ENCODE results near the gene FAM107B. TPM values are rescaled to one million over a fixed set of nuclear protein-coding genes. Genes with fewer than 3 reads are reported as not detected.

Gene FAM107B
- total RNA-seq, 3 donors from 2014 or later, result 30.8 to 56.1 (median 51.8) TPM

DNA sequence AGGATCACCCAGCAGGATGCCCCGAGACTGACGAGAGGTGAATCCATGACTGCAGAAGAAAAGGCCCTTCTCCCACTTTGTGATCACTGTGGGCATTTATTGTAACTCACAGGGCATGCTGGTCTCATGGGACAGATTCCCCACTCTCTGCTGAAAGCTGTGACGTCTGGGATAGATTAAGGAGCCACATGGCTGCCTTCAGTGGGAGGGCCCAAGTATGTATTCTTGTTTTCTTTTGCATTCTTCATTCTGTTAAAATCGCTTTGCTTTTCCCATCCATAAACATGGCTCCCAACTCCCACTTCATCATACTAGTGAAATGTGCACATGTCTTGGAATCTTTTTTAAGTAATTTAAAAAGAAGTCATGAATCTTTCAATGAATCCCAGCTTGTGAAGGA is 67.2 kb downstream of the FAM107B start:
- no peak for TF ChIP-seq POLR2A (IDR thresholded peaks at IDR 0.05)
- TF ChIP-seq, protein P1, sequence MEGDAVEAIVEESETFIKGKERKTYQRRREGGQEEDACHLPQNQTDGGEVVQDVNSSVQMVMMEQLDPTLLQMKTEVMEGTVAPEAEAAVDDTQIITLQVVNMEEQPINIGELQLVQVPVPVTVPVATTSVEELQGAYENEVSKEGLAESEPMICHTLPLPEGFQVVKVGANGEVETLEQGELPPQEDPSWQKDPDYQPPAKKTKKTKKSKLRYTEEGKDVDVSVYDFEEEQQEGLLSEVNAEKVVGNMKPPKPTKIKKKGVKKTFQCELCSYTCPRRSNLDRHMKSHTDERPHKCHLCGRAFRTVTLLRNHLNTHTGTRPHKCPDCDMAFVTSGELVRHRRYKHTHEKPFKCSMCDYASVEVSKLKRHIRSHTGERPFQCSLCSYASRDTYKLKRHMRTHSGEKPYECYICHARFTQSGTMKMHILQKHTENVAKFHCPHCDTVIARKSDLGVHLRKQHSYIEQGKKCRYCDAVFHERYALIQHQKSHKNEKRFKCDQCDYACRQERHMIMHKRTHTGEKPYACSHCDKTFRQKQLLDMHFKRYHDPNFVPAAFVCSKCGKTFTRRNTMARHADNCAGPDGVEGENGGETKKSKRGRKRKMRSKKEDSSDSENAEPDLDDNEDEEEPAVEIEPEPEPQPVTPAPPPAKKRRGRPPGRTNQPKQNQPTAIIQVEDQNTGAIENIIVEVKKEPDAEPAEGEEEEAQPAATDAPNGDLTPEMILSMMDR (IDR thresholded peaks at IDR 0.05), result no peak
- TF ChIP-seq POLR2AphosphoS5 (IDR thresholded peaks at IDR 0.05), result no peak
- no peaks in the 10 kb centered on the region for H3K4me1 ChIP-seq
- intact Hi-C loops (cut with DNase I; ENCODE audit: low total_unique reads), result no loop called here
- no peaks in the 10 kb centered on the region for H3K36me3 ChIP-seq
- no peak overlapping the region for H3K27ac ChIP-seq
- no peak for DNase-seq (ENCODE audit: low spot score in 2 of 2)
- no peak overlapping the region for H3K4me3 ChIP-seq
- no peaks in the 10 kb centered on the region for H3K27me3 ChIP-seq
- no peaks in the 10 kb centered on the region for H3K9me3 ChIP-seq

DNA sequence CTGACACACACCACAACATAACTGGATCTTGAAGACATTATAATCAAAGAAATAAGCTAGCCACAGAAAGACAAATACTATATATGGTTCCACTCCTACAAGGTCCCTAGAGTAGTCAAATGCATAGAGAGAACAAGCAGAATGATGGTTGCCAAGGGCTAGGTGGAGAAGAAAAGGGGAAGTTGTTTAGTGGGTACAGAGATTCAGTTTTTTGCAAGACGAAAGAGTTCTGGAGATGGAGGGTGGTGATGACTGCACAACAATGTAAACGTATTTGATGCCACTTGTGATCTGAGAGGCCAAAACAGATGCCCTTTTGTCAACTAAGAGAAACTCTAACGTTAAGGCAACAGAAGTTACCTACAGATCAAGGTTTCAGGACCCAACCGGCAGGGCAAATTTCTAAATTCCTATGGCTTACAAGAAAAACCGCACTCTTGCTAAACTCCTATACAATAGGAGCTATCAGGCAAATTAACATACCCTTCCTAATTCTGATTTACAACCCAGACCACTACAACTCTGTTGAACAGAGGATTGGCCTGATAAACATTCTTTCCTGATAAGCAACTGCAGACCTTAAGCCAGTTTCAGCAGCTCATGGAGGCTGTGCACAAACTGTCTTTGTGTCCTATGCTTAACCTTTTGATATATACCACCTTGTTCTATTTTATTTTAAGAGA is 69.0 kb downstream of the FAM107B start:
- no peak for DNase-seq (ENCODE audit: low spot score in 2 of 2)
- no peak overlapping the region for H3K4me3 ChIP-seq
- TF ChIP-seq POLR2A (IDR thresholded peaks at IDR 0.05), result no peak
- H3K27me3 ChIP-seq, result no peaks in the 10 kb centered on the region
- intact Hi-C loops (cut with DNase I; ENCODE audit: low total_unique reads), result no loop called here
- no peaks in the 10 kb centered on the region for H3K9me3 ChIP-seq
- H3K27ac ChIP-seq, result no peak overlapping the region
- no peaks in the 10 kb centered on the region for H3K36me3 ChIP-seq
- no peaks in the 10 kb centered on the region for H3K4me1 ChIP-seq

DNA sequence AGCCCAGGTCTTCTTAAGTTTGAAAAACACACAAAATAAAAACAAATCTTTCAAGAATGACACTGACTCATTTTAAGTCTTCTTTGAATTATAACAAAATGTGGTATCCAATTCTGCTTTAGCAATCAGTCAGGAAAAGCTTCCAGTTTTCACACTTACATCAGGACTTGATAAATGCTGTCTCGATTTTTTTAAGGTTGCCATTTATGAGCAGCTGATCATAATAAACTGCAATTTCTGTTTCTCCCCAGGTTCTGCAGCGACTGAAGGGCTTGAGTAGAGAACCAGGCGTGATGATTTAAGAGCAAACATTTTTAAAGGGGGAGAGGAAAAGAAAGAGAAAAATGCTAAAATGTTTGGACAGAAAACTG is 71.1 kb downstream of the FAM107B start:
- Histone ChIP-seq H3K4me1 (no peaks in the 10 kb centered on the region), H3K4me3 (no peak overlapping the region), H3K36me3 (no peaks in the 10 kb centered on the region), H3K27ac (no peak overlapping the region), H3K9me3 (no peaks in the 10 kb centered on the region), H3K27me3 (no peaks in the 10 kb centered on the region)
- no peak for DNase-seq (ENCODE audit: low spot score in 2 of 2)
- TF ChIP-seq POLR2AphosphoS5 (IDR thresholded peaks at IDR 0.05) (no peak), POLR2A (IDR thresholded peaks at IDR 0.05) (no peak)
- TF ChIP-seq, protein P1 (IDR thresholded peaks at IDR 0.05), result no peak
- intact Hi-C loops (cut with DNase I; ENCODE audit: low total_unique reads), result no loop called here

DNA sequence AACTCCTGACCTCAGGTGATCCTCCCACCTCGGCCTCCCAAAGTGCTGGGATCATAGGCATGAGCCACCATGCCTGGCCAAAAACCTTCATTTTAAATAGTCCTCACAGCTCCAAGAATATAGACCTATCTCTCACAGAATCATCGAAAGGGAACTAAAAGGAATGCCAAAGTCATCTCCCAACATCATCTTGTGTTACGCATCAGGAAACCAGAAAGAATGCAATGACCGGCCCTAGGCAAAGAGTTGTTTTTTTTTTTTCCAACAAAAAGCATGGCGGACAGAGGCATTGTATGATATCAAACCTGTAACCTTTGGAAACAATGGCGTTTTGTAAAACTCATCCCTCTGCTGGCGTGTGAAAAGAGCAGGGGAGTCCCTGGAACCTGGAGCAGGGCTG is 73.2 kb downstream of the FAM107B start:
- intact Hi-C loops (cut with DNase I; ENCODE audit: low total_unique reads), result no loop called here
- no peak for DNase-seq (ENCODE audit: low spot score in 2 of 2)

GRCh38 chr10:14700546-14700945 is 74.2 kb downstream of the FAM107B start:
- intact Hi-C loops (cut with DNase I; ENCODE audit: low total_unique reads), result no loop called here
- Histone ChIP-seq H3K36me3 (no peaks in the 10 kb centered on the region), H3K4me1 (no peaks in the 10 kb centered on the region), H3K27me3 (no peaks in the 10 kb centered on the region), H3K4me3 (no peak overlapping the region), H3K9me3 (no peaks in the 10 kb centered on the region), H3K27ac (no peak overlapping the region)
- DNase-seq (ENCODE audit: low spot score in 2 of 2), result no peak
- TF ChIP-seq, protein P1 (IDR thresholded peaks at IDR 0.05), result no peak
- TF ChIP-seq POLR2AphosphoS5 (IDR thresholded peaks at IDR 0.05) (no peak), POLR2A (IDR thresholded peaks at IDR 0.05) (no peak)

More for the DNA sequence above, 73.2 kb downstream of the FAM107B start:
- Histone ChIP-seq H3K9me3 (no peaks in the 10 kb centered on the region), H3K27me3 (no peaks in the 10 kb centered on the region), H3K36me3 (no peaks in the 10 kb centered on the region), H3K4me3 (no peak overlapping the region), H3K27ac (no peak overlapping the region), H3K4me1 (no peaks in the 10 kb centered on the region)
- TF ChIP-seq POLR2A (IDR thresholded peaks at IDR 0.05) (no peak), POLR2AphosphoS5 (IDR thresholded peaks at IDR 0.05) (no peak)
- TF ChIP-seq, protein P1 (IDR thresholded peaks at IDR 0.05), result no peak

Measured in breast epithelium (tissue), 4 donors.